Stimulated activated CD4-positive, alpha-beta T cell treated with anti-CD3 and anti-CD28 coated beads, TNF-alpha, amount 100 ng/mL, for 4 hours (primary cell): ENCODE data around the gene C5orf63.
"Not testable (repeated sequence)": the region's sequence is repeated elsewhere in the genome, so short reads cannot be mapped to it uniquely, and the experiment has no call there.

Experiments
- DNase-seq, 3 experiments: peaks; one replicate each; pipeline ENCODE4 v3.0.0-alpha.2; 2020; ENCODE audit warnings: low read depth in 3 of 3

Gene C5orf63

DNA sequence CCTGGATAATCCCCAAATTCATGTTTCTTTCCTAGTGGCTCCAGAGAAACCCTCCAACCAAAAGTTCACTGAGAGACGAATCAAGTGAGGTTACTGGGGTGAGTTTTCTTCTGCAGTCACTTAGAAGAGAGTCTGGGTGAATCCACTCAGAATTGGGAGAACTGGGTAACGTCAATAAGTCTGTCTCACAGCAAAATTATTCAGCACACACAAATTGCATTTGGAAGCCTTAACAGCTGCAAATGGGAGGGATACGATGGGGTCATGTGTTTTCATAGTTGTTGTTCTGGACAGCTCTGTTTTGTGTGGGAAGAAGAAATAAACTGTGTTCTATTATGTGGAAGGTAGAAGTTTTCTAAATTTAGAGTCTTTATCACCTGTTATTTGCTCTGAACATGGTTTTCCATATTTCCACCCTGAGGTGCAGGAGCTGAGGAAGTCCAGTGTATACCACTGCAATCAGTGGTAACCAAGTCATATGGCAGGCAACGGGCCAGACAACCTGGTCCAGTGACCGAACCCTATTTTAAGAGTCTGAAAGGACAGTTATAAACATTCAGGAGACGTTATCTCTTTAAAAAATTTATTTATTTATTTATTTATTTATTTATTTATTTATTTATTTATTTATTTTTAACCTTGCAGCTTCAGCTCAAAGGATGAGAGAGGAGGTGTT is 64.9 kb downstream of the C5orf63 start:
- no peak for DNase-seq

- no peak for DNase-seq
Observed at GRCh38 chr5:127007522-127007921, 65.8 kb downstream of the C5orf63 start.

DNA sequence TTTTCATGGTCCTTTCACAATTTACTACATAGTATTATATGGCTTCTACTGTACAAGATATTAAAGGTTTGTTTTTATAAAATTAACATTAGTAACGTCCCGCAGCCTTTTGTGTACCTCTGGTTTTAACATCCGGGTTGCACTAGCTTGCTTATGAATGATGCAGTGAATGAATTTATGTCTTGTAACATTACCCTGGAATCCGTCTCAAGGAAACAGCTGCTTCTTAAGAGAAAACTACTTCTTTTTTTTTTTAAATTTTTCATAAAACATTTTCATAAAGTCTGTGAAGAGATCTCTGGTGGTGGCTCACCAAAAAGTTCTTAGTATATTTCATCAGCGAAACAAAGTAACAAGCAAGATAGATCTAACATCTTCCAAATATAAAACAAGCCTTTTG is 66.6 kb downstream of the C5orf63 start:
- no peak for DNase-seq

DNA sequence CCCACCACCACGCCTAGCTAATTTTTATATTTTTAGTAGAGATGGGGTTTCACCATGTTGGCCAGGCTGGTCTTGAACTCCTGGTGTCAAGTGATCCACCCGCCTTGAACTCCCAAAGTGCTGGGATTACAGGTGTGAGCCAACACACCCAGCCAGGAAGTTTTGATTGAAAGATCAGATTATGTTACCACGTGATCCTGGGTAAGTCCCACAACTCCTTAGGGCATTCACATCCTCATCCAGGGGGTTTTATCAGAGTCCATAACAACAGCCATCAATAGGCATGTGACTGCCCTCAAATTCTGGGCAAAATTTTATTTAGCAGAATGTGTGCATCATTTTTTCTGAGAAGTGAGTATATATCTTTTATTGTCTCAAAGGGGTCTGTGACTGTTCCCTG is 68.0 kb downstream of the C5orf63 start:
- not testable (repeated sequence) for DNase-seq

- no peak for DNase-seq
Observed at GRCh38 chr5:127004721-127005120, 68.6 kb downstream of the C5orf63 start.

DNA sequence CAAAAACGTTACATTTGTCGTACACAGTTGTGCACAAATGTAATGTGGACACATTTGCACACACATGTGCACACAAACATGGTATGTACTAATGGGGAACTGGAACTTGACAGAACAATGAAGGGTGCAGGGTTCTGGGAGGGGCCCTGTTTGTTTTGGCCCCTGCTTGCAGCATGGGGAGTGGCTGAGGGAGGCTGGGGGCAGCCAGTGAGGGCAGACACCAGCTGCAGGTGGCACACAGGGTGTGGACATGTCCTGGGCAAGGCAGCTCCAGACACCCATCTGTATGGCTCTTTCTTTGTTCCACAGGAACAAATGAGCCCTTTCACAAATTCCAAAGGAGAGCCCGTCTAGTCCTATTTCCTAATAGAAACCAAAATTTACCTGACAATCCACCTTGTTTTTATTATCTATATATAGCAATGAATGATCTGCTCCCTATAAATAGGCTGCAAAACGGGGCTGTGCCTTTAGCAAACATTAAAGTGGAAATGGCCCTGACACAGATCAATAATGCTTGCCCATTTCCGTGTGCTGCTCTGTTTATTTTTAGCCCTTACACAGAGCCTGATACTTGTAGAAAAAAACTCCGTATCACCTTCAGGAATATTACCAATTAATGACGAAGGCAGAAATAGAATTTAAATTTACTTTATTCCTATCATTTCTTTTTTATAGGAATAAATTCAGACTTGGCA is 69.4 kb downstream of the C5orf63 start:
- DNase-seq = no peak

- DNase-seq = no peak
Observed at GRCh38 chr5:127002390-127002789, 70.9 kb downstream of the C5orf63 start.

- no peak for DNase-seq
Observed at GRCh38 chr5:127001621-127002296, 71.5 kb downstream of the C5orf63 start.
